Stimulated activated CD8-positive, alpha-beta memory T cell treated with anti-CD3 and anti-CD28 coated beads, Interleukin-2, amount 100 ng/mL, for 1 hour (primary cell): ENCODE data around the gene ZNF487.

Experiments
- DNase-seq, 2 donors: peaks; one replicate each; pipeline ENCODE4 v3.0.0-alpha.2; 2020; ENCODE audit warnings: low read depth in 2 of 2

Gene ZNF487

DNA sequence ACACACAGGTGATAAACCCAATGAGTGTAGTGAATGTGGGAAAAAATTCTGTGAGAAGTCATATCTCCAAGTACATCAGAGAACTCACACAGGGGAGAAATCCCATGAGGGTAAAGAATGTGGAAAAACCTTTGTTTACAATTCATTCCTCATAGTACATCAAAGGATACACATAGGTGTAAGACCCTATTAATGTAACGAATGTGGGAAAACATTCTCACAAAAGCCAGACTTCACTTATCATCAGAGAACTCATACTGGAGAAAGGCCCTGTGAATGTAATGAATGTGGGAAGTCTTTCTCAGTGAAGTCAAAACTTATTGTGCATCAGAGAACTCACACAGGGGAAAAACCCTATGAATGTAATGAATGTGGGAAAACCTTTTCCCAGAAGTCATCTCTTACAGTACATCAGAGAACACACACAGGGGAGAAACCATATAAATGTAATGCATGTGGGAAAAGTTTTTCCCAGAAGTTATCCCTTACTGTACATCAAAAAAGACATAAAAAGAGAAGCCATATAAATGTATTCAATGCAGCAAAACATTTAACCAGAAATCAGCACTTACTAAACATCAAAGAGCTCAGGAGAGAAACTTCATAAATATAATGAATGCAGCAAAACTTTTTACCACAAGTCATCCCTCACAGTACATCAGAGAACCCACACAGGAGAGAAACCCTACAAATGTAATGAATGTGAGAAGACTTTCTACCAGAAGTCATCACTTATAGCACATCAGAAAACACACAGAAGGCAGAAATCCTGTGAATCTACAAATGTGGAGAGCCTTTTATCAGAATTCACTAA lies 87.7 kb downstream of the ZNF487 start:
- DNase-seq, result no peak
